H9 (cell line): Measurements from ENCODE around the gene GRIP2. TPM values are rescaled to one million over a fixed set of nuclear protein-coding genes. Genes with fewer than 3 reads are reported as not detected.

ENCODE experiments used
- DNase-seq: peaks from one replicate; pipeline ENCODE4 v3.0.0-alpha.2; 2017
- H2AFZ ChIP-seq: one replicate; pipeline ENCODE4 v1.6.1; 2013; ENCODE audit warnings: mild to moderate bottlenecking, low read length, control low read depth, moderate library complexity
- H2AK5ac ChIP-seq: 2 replicates; pipeline ENCODE4 v1.6.1; 2013; ENCODE audit warnings: low read length, control low read depth, mixed read lengths; ENCODE audit not compliant: insufficient read length
- H2BK120ac ChIP-seq: one replicate; pipeline ENCODE4 v1.6.1; 2013; ENCODE audit warnings: low read depth, mild to moderate bottlenecking, low read length, control low read depth, inconsistent platforms; ENCODE audit not compliant: poor library complexity, severe bottlenecking
- H2BK12ac ChIP-seq: 2 replicates; pipeline ENCODE4 v1.6.1; 2013; ENCODE audit warnings: low read length, control low read depth, mixed read lengths, low read depth; ENCODE audit not compliant: insufficient read length
- H2BK15ac ChIP-seq: 2 replicates; pipeline ENCODE4 v1.6.1; 2013; ENCODE audit warnings: low read depth, low read length, control low read depth
- H2BK20ac ChIP-seq: one replicate; pipeline ENCODE4 v1.6.1; 2013; ENCODE audit warnings: low read depth, mild to moderate bottlenecking, low read length, control low read depth, inconsistent platforms; ENCODE audit not compliant: poor library complexity, severe bottlenecking
- H2BK5ac ChIP-seq: 2 replicates; pipeline ENCODE4 v1.6.1; 2013; ENCODE audit warnings: low read length, control low read depth, mixed read lengths; ENCODE audit not compliant: insufficient read length
- H3K14ac ChIP-seq: 2 replicates; pipeline ENCODE4 v1.6.1; 2013; ENCODE audit warnings: low read length, control low read depth; ENCODE audit not compliant: insufficient read depth
- H3K18ac ChIP-seq: 2 replicates; pipeline ENCODE4 v1.6.1; 2013; ENCODE audit warnings: low read depth, mild to moderate bottlenecking, mixed read lengths, low read length, control low read depth; ENCODE audit not compliant: insufficient read length
- H3K23ac ChIP-seq: 2 replicates; pipeline ENCODE4 v1.6.1; 2013; ENCODE audit warnings: low read length, control low read depth, mixed read lengths, low read depth; ENCODE audit not compliant: insufficient read length
- H3K23me2 ChIP-seq: 2 replicates; pipeline ENCODE4 v1.6.1; 2013; ENCODE audit warnings: low read depth, mild to moderate bottlenecking, mixed read lengths, low read length, control low read depth; ENCODE audit not compliant: insufficient read length, poor library complexity, severe bottlenecking
- H3K27ac ChIP-seq: 2 replicates; pipeline ENCODE4 v1.5.1; 2013; ENCODE audit warnings: low read length, control low read depth, mixed read lengths, low read depth; ENCODE audit not compliant: insufficient read length
- H3K27me3 ChIP-seq: 2 replicates; pipeline ENCODE4 v1.6.1; 2013; ENCODE audit warnings: low read length, control low read depth, inconsistent platforms; ENCODE audit not compliant: insufficient read depth
- H3K4ac ChIP-seq: 2 replicates; pipeline ENCODE4 v1.6.1; 2013; ENCODE audit warnings: low read depth, mild to moderate bottlenecking, control low read depth, inconsistent platforms, low read length, moderate library complexity
- H3K4me1 ChIP-seq: 2 replicates; pipeline ENCODE4 v1.6.1; 2013; ENCODE audit warnings: low read length, control low read depth, inconsistent platforms; ENCODE audit not compliant: insufficient read depth
- H3K4me2 ChIP-seq: 2 replicates; pipeline ENCODE4 v1.6.1; 2013; ENCODE audit warnings: low read length, control low read depth, mixed read lengths; ENCODE audit not compliant: insufficient read length, insufficient read depth
- H3K56ac ChIP-seq: 2 replicates; pipeline ENCODE4 v1.6.1; 2013; ENCODE audit warnings: low read depth, mild to moderate bottlenecking, mixed read lengths, low read length, control low read depth; ENCODE audit not compliant: insufficient read length
- H3K79me1 ChIP-seq: 2 replicates; pipeline ENCODE4 v1.6.1; 2013; ENCODE audit warnings: low read depth, mild to moderate bottlenecking, moderate library complexity, low read length, control low read depth, inconsistent platforms; ENCODE audit not compliant: insufficient read depth, poor library complexity, severe bottlenecking
- H3K79me2 ChIP-seq: 2 replicates; pipeline ENCODE4 v1.6.1; 2013; ENCODE audit warnings: low read length, control low read depth, inconsistent platforms; ENCODE audit not compliant: insufficient read depth
- H3K9ac ChIP-seq: 2 replicates; pipeline ENCODE4 v1.6.1; 2013; ENCODE audit warnings: low read length, control low read depth, mixed read lengths; ENCODE audit not compliant: insufficient read length; ENCODE audit errors: extremely low read depth
- H3K9me3 ChIP-seq: one replicate; pipeline ENCODE4 v1.6.1; 2013; ENCODE audit warnings: low read depth, low read length, inconsistent platforms; ENCODE audit not compliant: control insufficient read depth
- H3T11ph ChIP-seq: one replicate; pipeline ENCODE4 v1.6.1; 2013; ENCODE audit warnings: mild to moderate bottlenecking, low read length, control low read depth, inconsistent platforms
- H4K20me1 ChIP-seq: one replicate; pipeline ENCODE4 v1.6.1; 2013; ENCODE audit not compliant: control insufficient read depth, insufficient read length, insufficient read depth
- H4K5ac ChIP-seq: 2 replicates; pipeline ENCODE4 v1.6.1; 2013; ENCODE audit warnings: low read depth, mild to moderate bottlenecking, mixed read lengths, low read length, control low read depth; ENCODE audit not compliant: insufficient read length
- H4K8ac ChIP-seq: replicated peaks from 2 replicates; pipeline ENCODE4 v1.6.1; 2013; ENCODE audit warnings: low read length, control low read depth, mixed read lengths, low read depth; ENCODE audit not compliant: insufficient read length
- H4K91ac ChIP-seq: 2 replicates; pipeline ENCODE4 v1.6.1; 2013; ENCODE audit warnings: low read depth, mild to moderate bottlenecking, moderate library complexity, mixed read lengths, low read length, control low read depth; ENCODE audit not compliant: insufficient read length
- H3K27ac Mint-ChIP-seq, 3 experiments: 2 replicates in 2 of 3; 3 replicates in 1 of 3; pipeline ENCODE4 v1.8.0; 2020 to 2021; ENCODE audit warnings: mixed read lengths in 3 of 3, mild to moderate bottlenecking in 1 of 3, moderate library complexity in 1 of 3
- H3K27me3 Mint-ChIP-seq: 2 replicates; pipeline ENCODE4 v1.8.0; 2021; ENCODE audit warnings: low read depth, mild to moderate bottlenecking, moderate library complexity, mixed read lengths
- H3K36me3 Mint-ChIP-seq, 3 experiments: 2 replicates in 2 of 3; 3 replicates in 1 of 3; pipeline ENCODE4 v1.8.0; 2020 to 2021; ENCODE audit warnings: low read depth in 3 of 3, mixed read lengths in 3 of 3; ENCODE audit not compliant: insufficient read depth in 1 of 3
- H3K4me1 Mint-ChIP-seq, 2 experiments: 2 replicates each; pipeline ENCODE4 v1.8.0; 2020; ENCODE audit warnings: mixed read lengths in 2 of 2
- H3K4me3 Mint-ChIP-seq, 2 experiments: 2 replicates in 1 of 2; 3 replicates in 1 of 2; pipeline ENCODE4 v1.8.0; 2020 to 2021; ENCODE audit warnings: mild to moderate bottlenecking in 2 of 2, mixed read lengths in 2 of 2, moderate library complexity in 1 of 2
- H3K9me3 Mint-ChIP-seq, 2 experiments: 2 replicates in 1 of 2; 3 replicates in 1 of 2; pipeline ENCODE4 v1.8.0; 2020; ENCODE audit warnings: mild to moderate bottlenecking in 2 of 2, mixed read lengths in 2 of 2, moderate library complexity in 1 of 2
- CTCF ChIP-seq: fragments of 200-600 bp; sonication (generic); conservative IDR thresholded peaks from 3 replicates; pipeline ENCODE4 v1.8.0; 2021; ENCODE audit warnings: antibody characterized with exemption, mild to moderate bottlenecking
- WGBS: extraction: QIAGEN DNeasy Blood & Tissue Kit; methylation state at CpG from one replicate; pipeline ENCODE4 v1.1.7; 2013; ENCODE audit warnings: missing lambda C conversion rate, low lambda C conversion rate, mixed read lengths; ENCODE audit not compliant: insufficient read length; ENCODE audit errors: extremely low coverage; 5-methylcytosine and 5-hydroxymethylcytosine counted together
- total RNA-seq: library from RNA; stranded (reverse); gene quantifications from 2 replicates; pipeline ENCODE4 v1.2.1, GENCODE V29; 2021

GRIP2 gene
- total RNA-seq, 1 experiment from 2014 or later, result 3.1 TPM

DNA sequence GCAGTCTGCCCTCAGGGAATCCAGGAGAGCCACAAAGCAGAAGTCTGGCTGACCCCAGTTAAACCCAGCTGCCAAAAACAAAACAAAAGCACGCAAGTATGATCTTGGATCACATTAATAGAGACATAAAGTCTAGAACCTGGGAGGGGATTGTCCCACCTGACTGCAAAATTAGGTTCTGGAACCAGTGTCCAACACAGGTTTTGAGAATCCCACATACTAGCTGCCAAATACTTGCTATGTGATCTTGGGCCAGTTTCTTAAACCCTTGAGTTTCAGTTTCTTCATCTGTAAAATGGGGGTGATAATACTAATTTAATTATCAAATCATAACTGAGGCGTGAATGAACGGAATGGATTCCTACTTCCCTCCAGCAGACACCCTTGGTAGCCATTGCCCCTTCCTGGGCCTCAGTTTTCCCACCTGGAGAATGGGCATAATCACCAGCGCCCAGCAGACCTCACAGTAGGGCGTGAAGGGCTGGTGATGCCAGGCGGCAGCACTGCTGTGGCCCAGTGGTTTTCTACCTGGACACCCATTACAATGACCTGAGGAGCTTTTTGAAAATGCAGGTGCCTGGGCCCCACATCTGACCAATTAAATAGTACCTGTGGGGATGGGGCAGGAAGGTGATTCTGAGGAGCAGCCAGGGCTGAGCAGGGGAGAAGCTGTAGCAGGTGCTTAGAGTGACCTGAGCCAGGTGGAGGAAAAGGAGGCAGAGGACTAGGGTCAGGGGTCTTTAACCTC, 32.2 kb downstream of the GRIP2 start:
- Histone ChIP-seq H3K79me2 (no peaks in the 10 kb centered on the region), H2BK12ac (no peak overlapping the region), H3K27ac (no peak overlapping the region), H3K9me3 (no peaks in the 10 kb centered on the region), H3K23ac (no peak overlapping the region), H3K23me2 (no peaks in the 10 kb centered on the region), H2BK20ac (no peak overlapping the region), H3T11ph (no peak overlapping the region), H4K5ac (no peak overlapping the region), H3K79me1 (no peaks in the 10 kb centered on the region), H4K91ac (no peak overlapping the region), H2BK120ac (no peak overlapping the region), H2AFZ (no peak overlapping the region), H3K4me2 (no peak overlapping the region), H4K20me1 (no peaks in the 10 kb centered on the region), H3K9ac (no peak overlapping the region), H3K14ac (no peak overlapping the region), H3K18ac (no peak overlapping the region), H4K8ac (no peak overlapping the region), H2AK5ac (no peak overlapping the region), H3K4ac (no peak overlapping the region), H3K4me1 (no peaks in the 10 kb centered on the region; the same call in 1 of the 2 replicates), H2BK5ac (no peak overlapping the region), H2BK15ac (no peak overlapping the region), H3K27me3 (no peaks in the 10 kb centered on the region; the same call in 1 of the 2 replicates), H3K56ac (no peak overlapping the region)
- Mint-ChIP-seq H3K36me3 (peaks cover 5% of the 10 kb centered on the region in 3 experiments; a peak in 5 of 7 replicates), H3K4me3 (peak overlapping the region in 1 of 2 experiments; percentile 14; a peak in 1 of 5 replicates), H3K27me3 (peaks cover 16% of the 10 kb centered on the region), H3K27ac (0 out of 7 replicates have a peak overlapping the region, but pooled peaks of 1 of the 3 experiments have one; percentile 44), H3K9me3 (peaks cover 3 to 4% of the 10 kb centered on the region in 2 experiments), H3K4me1 (peaks cover 9% of the 10 kb centered on the region in 2 experiments)
- no peak for DNase-seq
- no CpG with 5 or more reads among the region's 6 CpGs for WGBS
- TF ChIP-seq CTCF, result no peak
